GM19238 (cell line): ENCODE measurements around the gene ARFGAP1.
"Not testable (repeated sequence)": the region's sequence is repeated elsewhere in the genome, so short reads cannot be mapped to it uniquely, and the experiment has no call there.

ENCODE experiments used
- DNase-seq: peaks from one replicate; pipeline ENCODE4 v3.0.0; 2011; ENCODE audit warnings: low spot score; ENCODE audit not compliant: insufficient read length

Gene ARFGAP1

DNA sequence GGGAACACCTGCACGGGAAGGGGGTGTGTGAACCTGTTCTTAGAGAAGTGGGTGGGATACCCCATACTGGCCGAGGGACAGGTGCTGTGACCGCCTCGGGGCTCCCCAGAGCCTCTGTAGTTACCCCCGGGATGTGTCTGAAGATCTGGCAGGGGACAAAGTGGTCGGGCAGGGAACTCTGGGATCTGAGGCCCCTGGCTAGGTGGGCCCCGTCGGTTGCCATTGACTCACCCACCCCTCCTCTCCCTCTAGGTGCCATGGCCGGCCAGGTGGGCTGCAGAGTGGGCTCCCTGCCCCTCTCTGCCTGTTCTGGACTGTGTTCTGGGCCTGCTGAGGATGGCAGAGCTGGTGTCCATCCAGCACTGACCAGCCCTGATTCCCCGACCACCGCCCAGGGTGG is 32.6 kb upstream of the ARFGAP1 start:
- no peak for DNase-seq

DNA sequence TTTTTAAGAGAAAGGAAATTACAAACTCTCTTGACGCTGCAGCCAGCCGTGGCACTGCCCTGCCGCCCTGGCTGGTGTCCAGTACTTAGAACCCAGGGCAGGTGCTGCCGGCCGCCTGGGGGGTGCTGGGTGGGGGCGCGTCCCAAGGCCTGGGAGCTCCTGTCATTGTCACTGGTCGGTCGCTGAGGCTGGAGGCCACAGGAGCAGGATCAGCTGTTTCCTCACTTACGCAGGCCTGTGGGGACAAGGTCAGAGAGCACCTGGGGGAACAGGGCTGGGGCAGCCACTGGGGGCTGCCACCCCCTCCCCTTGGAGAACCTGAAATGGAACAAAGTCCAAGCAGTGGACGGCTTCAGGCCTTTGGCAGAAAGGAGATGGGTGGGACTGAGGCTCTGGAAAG is 31.3 kb upstream of the ARFGAP1 start:
- no peak for DNase-seq

DNA sequence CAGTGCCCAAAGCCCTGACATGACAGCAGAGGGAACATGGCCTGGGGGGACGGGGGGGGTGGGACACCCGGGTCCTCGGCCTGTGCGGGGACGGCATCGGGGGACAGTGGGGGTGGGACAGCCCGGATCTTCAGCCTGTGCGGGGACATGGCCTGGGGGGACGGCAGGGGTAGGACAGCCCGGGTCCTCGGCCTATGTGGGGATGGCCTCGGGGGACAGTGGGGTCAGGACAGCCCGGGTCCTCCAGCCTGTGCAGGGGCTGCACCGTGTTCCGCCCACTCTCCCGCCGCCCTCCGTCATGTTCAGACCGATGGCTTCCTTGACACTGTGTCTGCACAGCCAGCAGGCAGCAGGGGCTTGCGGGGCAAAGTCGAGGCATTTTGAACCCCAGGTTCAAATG is 29.9 kb upstream of the ARFGAP1 start:
- no peak for DNase-seq

GRCh38 chr20:63243604-63244247 is 28.9 kb upstream of the ARFGAP1 start:
- DNase-seq, result no peak

DNA sequence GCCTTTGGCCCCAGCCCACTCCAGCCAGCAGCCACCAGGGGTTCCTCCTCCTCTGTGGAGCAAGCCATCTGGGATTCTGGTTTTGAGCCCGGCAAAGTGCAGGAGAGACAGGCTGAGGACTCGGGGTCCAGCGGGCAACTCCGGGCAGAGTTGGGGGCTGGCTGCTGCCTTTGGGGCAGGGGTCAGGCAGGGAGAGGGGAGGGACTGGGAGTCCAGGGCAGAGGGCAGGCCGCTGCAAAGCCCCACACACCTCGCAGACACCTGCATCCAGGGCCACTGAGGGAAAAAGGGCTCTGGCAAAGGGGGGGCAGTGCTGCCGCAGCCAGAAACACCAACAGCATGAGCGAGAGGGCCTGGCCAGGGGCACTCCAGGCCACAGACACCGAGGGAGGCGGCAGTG is 28.1 kb upstream of the ARFGAP1 start:
- no peak for DNase-seq

GRCh38 chr20:63246490-63247288 is 25.9 kb upstream of the ARFGAP1 start:
- DNase-seq, result no peak

DNA sequence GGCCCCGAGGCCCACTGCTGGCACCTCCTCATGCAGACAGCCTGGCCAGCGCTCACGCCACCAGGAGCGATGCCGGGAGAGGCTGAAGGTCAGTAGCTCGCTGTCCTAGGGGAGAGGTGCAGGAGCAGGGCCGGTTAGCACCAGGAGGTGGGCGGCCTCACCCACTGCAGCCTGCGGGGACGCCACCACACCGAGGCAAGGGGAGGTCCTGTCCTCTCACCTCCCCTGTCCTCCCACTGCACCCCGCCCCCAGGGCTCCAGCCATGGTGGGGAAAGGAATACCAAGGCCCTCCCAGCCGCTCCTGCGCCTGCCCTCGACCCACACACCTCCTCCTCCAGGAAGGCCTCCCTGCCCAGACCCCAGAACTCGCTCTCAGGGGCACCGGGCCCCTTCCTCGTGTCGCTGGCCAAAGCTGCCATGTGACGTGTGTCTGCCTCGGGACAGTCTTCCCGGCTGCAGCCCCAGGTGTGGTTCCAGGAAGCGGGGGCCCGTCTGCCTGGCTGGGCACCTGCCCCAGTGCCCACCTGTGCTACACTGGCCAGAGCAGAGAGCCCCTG is 24.9 kb upstream of the ARFGAP1 start:
- no peak for DNase-seq

DNA sequence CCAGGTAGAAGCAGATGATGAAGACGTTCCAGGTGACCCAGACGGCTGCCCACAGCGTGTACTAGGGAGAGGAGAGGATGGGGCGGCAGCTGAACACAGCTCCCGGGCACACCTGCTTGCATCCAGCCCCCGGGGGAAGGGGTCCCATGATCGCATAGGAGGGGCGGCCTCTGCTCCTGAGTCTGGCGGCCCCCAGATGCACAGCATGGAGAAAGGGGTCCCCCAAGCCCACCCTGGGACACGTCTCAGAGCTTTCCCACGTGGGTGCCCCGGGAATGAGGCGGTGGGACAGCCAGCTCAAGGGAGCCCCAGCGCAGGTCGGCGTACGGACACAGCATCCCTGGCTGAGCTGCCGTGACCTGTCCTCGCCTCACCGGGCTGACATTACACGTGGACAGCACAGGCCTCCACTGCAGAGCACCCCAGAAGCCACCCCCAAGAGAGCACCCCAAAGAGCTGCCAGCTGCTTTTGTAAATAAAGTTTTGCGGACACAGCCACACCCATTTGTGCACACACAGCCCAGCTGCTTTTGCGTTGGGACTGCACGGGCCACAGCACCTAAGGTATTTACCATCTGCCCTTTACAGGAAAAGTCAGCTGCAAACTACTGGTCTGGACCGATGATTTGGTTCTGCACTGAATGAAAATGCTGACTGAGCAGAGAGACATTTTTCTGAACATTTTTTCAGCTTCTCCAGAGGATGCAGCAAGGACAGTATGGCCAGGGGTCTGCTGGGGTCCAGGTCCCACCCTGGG is 23.6 kb upstream of the ARFGAP1 start:
- no peak for DNase-seq

GRCh38 chr20:63249891-63250290 is 22.7 kb upstream of the ARFGAP1 start:
- DNase-seq, result no peak

DNA sequence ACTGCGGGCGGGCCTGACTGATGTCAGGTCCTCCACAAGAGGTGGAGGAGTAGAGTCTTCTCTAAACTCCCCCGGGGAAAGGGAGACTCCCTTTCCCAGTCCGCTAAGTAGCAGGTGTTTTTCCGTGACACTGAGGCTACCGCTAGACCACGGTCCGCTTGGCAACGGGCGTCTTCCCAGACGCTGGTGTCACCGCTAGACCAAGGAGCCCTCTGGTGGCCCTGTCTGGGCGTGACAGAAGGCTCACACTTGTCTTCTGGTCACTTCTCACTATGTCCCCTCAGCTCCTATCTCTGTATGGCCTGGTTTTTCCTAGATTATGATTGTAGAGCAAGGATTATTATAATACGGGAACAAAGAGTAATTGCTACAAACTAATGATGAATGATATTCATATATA is 21.3 kb upstream of the ARFGAP1 start:
- DNase-seq, result not testable (repeated sequence)

DNA sequence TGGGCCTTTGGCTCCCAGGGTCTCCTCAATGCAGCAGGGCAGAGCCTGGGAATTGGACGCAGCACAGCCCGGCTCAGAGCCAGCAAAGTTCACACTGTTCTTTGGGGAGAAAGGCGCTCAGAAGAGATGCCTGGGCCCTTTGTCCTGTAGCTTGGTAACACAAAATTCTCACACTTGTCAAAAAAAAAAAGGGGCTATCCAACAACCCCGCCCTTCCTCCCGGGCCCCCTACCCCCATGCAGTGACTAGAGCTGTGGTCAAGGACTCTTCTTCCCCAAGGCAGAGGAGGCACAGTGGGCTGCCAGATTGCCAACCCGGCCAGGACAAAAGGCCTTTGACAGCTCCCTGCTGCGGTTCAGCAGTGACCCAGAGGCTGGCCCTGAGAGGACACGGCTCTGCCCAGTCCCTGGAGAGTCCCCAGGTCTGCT is 20.3 kb upstream of the ARFGAP1 start:
- no peak for DNase-seq

GRCh38 chr20:63253065-63253437 is 19.6 kb upstream of the ARFGAP1 start:
- DNase-seq, result no peak

GRCh38 chr20:63253438-63254231 is 19.0 kb upstream of the ARFGAP1 start:
- no peak for DNase-seq

- no peak for DNase-seq
Observed at GRCh38 chr20:63254232-63254605, 18.4 kb upstream of the ARFGAP1 start, which contains the start of gene NKAIN4. NKAIN4 (minus strand) TSS chr20:63254463; CDS start chr20:63254450, 13 bp downstream.

DNA sequence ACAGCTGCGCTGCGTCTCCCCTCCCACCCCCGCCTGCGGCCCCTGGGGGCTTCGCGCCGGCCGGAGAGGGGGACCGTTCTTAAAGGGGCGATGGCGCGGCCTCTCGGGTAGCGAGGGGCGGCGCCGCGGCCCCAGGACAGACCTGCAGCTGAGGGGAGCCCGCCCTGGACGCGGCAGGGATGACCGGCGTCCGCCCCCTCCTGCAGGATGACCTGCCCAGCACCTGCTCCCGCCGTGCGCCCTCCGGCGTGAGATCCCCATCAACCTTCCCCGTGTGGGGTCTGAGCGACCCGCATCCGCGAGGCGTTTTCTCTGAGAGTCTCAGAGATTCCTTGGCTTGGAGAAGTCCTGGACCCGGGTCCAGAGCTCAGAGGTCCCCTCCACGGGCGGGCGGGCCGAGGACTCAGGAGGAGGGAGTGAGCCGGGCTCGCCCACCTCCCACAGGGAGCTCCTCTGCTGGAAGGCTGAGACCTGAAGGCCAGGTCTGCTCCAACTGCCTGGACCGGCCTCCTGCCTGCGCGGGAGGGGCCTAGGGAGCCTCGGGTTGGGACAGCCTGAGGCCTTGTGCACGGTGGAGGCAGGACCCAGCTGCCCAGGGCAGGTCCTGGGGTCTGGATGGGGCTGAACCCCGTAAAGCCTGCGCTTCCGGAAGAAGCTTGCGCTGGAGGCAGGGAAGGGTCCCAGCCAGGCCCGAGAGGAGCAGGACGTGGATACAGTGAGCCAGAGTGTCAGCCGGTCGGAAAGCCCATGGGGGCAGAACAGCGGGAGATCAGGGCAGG is 17.8 kb upstream of the ARFGAP1 start:
- DNase-seq, result no peak

- DNase-seq, result no peak
Observed at GRCh38 chr20:63255931-63256704, 16.5 kb upstream of the ARFGAP1 start.

DNA sequence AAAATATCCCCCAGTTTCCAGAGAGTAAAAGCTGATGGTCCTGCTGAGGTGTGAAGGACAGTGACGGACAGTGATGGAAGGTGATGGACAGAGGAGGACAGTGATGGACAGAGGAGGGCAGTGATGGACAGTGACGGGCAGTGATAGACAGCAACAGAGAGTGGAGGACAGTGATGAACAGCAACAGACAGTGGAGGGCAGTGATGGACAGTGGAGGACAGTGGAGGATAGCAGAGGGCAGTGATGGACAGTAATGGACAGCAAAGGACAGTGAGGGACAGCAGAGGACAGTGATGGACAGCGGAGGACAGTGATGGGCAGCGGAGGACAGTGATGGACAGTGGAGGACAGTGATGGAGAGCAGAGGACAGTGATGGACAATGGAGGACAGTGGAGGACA is 15.7 kb upstream of the ARFGAP1 start:
- DNase-seq, result no peak

DNA sequence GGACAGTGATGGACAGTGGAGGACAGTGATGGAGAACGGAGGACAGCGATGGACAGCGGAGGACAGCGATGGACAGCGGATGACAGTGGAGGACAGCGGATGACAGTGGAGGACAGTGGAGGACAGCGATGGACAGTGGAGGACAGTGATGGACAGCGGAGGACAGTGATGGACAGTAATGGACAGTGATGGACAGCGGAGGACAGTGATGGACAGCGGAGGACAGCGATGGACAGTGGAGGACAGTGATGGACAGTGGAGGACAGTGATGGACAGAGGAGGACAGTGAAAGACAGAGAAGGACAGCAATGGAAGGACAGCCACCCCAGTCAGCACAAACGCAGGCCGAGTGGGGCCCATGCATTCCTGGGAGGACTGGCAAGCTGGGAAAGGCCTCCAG is 15.0 kb upstream of the ARFGAP1 start:
- DNase-seq, result no peak

- DNase-seq, result no peak
Observed at GRCh38 chr20:63258781-63259180, 13.8 kb upstream of the ARFGAP1 start.
